ENCODE measurements around the gene CRYZL1.

- TF ChIP-seq CTCF (IDR thresholded peaks at IDR 0.05) = no peak
- no peak for TF ChIP-seq POLR2A (IDR thresholded peaks at IDR 0.05)
These were observed 46.1 kb upstream of the CRYZL1 start for GRCh38 chr21:33687634-33688033.
